ENCODE results near the gene GPR39. TPM values are rescaled to one million over a fixed set of nuclear protein-coding genes. Genes with fewer than 3 reads are reported as not detected.

GPR39 gene
- total and polyA plus RNA-seq, 7 donors, result 0.05 to 0.08 TPM; not detected in 5

DNA sequence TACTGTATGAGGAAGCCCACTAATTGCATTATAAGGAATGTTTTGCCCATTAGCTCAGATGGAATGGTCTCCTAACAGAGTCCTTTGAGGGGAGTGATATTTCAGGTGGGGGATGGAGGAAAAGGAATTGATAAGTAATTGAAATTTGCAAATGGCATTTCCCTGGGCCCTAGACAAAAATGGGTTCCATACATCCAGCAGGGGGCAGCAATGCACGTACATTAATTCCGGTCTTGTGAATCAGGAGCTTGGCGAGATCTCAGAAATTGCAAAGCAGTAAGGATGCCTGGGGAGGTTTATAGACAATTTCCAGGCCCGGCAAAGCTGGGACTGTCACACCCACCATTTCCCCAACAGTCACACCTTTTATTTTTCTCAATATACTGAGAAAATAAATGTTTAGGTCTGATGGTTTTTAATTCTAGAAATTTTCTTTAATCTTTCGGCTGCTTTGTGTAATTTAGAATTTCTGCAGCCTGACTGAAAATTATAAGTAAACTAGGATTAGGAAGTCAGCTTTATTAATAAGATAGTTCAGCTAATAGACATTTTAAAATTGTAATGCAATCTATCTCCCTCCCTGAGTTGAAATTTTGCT lies 130.6 kb downstream of the GPR39 start:
- intact Hi-C loops (cut with DNase I), result loop anchor here in 1 of 2 donors (5.0 kb wide), 3 partner anchors 625 to 1295 kb away; partner anchors contain the start of gene NCKAP5
- no peak for ATAC-seq
- Histone ChIP-seq H3K36me3 (ENCODE audit: insufficient read depth in 1 of 2, low read depth in 1 of 2) (no peaks in the 10 kb centered on the region), H3K9me3 (peaks cover 11% of the 10 kb centered on the region), H3K27me3 (ENCODE audit: insufficient read depth in 3 of 3, low read length in 2 of 3) (peaks cover 0 to 2% (median 0%) of the 10 kb centered on the region in 3 donors), H3K4me1 (no peaks in the 10 kb centered on the region), H3K4me3 (no peak overlapping the region), H3K27ac (no peak overlapping the region)
- WGBS, 3 donors, result 20 to 23% (median 21%) methylated on average over 5 of the region's 5 CpGs
- DNase-seq, result peak in 1 of 2 donors; percentile 33
- TF ChIP-seq, protein P1, sequence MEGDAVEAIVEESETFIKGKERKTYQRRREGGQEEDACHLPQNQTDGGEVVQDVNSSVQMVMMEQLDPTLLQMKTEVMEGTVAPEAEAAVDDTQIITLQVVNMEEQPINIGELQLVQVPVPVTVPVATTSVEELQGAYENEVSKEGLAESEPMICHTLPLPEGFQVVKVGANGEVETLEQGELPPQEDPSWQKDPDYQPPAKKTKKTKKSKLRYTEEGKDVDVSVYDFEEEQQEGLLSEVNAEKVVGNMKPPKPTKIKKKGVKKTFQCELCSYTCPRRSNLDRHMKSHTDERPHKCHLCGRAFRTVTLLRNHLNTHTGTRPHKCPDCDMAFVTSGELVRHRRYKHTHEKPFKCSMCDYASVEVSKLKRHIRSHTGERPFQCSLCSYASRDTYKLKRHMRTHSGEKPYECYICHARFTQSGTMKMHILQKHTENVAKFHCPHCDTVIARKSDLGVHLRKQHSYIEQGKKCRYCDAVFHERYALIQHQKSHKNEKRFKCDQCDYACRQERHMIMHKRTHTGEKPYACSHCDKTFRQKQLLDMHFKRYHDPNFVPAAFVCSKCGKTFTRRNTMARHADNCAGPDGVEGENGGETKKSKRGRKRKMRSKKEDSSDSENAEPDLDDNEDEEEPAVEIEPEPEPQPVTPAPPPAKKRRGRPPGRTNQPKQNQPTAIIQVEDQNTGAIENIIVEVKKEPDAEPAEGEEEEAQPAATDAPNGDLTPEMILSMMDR (IDR thresholded peaks at IDR 0.05), result peak; percentile 52

DNA sequence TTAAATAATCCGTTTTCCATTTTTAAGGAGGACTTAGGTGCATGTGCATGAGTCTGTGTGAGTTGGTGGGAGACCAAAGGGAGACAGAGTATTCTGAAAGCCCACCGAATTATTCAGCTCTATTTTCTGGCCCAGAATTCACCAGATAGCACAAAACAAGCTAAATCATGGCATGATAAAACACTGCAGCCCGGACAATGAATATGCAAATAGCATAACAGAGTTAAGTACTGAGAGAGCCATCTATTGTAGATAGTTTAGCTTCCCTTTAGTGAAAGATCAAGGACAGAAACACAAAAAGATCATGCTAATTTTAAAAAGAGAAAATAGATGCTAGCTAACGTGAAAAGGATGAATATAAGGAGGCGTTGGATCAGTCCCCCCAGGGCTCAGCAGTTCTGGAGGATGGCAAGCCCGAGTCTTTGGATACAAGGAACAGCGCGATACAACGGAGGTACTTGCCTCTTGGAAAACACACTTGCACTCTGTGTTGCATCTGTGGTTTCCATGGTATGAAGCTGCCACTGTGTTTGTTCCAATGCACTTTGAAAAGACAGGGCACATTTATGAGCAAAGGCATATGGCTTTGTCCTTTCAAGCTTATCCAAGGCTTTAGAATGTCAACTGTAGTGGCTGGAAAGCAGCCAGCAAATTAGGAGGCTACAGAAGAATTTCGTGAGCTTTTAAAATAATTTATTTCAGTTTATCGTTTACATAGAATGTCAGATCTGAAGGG lies 133.5 kb downstream of the GPR39 start:
- no peaks in the 10 kb centered on the region for H3K4me1 ChIP-seq
- H3K9me3 ChIP-seq, result no peaks in the 10 kb centered on the region
- ATAC-seq (no peak), DNase-seq (no peak)
- H3K36me3 ChIP-seq (ENCODE audit: insufficient read depth in 1 of 2, low read depth in 1 of 2), result no peaks in the 10 kb centered on the region
- no peak overlapping the region for H3K27ac ChIP-seq
- TF ChIP-seq, protein P1 (IDR thresholded peaks at IDR 0.05), result no peak
- H3K27me3 ChIP-seq (ENCODE audit: insufficient read depth in 3 of 3, low read length in 2 of 3), result peaks cover 0 to 2% (median 0%) of the 10 kb centered on the region in 3 donors
- intact Hi-C loops (cut with DNase I), result loop anchor here in 1 of 2 donors (5.0 kb wide), 3 partner anchors 622 to 1292 kb away; partner anchors contain the start of gene NCKAP5
- H3K4me3 ChIP-seq, result no peak overlapping the region
- 60 to 63% (median 63%) methylated on average over 11 of the region's 11 CpGs for WGBS, 3 donors

DNA sequence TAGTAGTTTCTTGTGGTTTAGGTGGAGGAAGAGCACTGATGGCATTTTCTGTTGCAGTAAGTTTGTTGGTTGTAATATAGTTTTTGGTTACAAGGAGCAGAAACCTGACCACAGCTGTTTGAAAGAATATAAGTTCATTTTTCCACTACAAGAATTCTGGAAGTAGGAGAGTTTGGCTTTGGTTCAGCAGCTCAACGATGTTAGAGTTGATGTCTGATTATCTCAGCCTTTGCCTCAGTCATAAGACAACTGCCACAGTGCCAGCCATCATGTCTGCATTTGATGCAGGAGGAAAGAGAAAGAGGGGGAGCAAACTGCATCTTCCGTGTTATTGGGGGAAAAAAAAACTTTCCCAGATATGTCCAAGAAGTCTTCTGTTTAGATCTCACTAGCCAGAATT lies 134.3 kb downstream of the GPR39 start:
- intact Hi-C loops (cut with DNase I), result no loop called here
- 32 to 38% (median 32%) methylated on average over 2 of the region's 2 CpGs for WGBS, 3 donors
- H3K9me3 ChIP-seq, result no peaks in the 10 kb centered on the region
- peaks cover 0 to 2% (median 0%) of the 10 kb centered on the region in 3 donors for H3K27me3 ChIP-seq (ENCODE audit: insufficient read depth in 3 of 3, low read length in 2 of 3)
- ATAC-seq (no peak), DNase-seq (no peak)
- TF ChIP-seq, protein P1 (IDR thresholded peaks at IDR 0.05), result no peak
- H3K4me3 ChIP-seq, result no peak overlapping the region
- H3K4me1 ChIP-seq, result no peaks in the 10 kb centered on the region
- H3K27ac ChIP-seq, result no peak overlapping the region
- H3K36me3 ChIP-seq (ENCODE audit: insufficient read depth in 1 of 2, low read depth in 1 of 2), result no peaks in the 10 kb centered on the region

DNA sequence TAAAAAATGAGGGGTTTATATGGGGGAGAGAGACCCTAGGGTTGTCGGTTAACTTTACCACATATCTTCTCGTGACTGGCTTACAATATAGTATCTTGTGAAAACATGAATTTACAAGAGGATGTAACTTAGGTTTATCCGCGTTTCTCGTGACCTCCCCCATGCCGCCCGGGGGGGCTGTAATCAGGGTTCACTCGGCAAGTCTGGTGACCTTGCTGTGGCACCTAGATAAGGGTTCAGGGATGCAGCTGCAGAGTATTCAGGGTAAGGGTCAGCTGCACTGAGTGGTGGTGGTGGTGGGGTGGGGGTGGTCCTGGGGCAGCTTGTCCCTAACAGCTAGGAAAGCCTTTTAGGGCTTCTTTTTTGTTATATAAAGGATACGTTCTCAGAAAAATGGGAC lies 141.1 kb downstream of the GPR39 start:
- H3K4me3 ChIP-seq, result no peak overlapping the region
- TF ChIP-seq, protein P1 (IDR thresholded peaks at IDR 0.05), result no peak
- H3K9me3 ChIP-seq, result no peaks in the 10 kb centered on the region
- H3K4me1 ChIP-seq, result no peaks in the 10 kb centered on the region
- no peak for ATAC-seq
- H3K36me3 ChIP-seq (ENCODE audit: insufficient read depth in 1 of 2, low read depth in 1 of 2), result no peaks in the 10 kb centered on the region
- no peak for DNase-seq
- intact Hi-C loops (cut with DNase I), result no loop called here
- no peaks in the 10 kb centered on the region for H3K27me3 ChIP-seq (ENCODE audit: insufficient read depth in 3 of 3, low read length in 2 of 3)
- no peak overlapping the region for H3K27ac ChIP-seq
- WGBS, 3 donors, result 78 to 80% (median 78%) methylated on average over 9 of the region's 9 CpGs
